ENCODE results near the gene ZC3H4. TPM values are rescaled to one million over a fixed set of nuclear protein-coding genes. Genes with fewer than 3 reads are reported as not detected.
A peak's percentile ranks its signal among the peaks of the same experiment; 100 is the strongest.

Gene ZC3H4
- total RNA-seq, 1 experiment from 2014 or later, result 105 TPM

DNA sequence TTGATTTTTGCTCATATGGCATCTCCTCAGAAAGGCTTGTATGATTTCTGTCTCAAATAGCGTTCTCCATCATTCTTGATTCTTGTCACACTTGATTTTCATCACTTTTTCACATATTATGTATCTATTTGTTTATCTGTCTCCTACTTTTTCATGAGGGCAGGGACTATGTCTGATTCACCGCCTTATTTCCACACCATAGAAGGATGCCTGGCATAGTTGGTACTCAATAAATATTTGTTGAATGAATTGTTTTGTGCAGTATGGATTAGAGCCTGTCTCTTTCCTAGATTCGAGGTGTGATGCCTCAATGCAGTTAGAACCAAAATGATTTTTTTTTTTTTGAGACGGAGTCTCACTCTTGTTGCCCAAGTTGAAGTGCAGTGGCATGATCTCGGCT, 29.2 kb upstream of the ZC3H4 start:
- no peak overlapping the region for H4K5ac ChIP-seq (ENCODE audit: insufficient read length, low read depth, low read length)
- peaks cover 45 to 77% (median 68%) of the 10 kb centered on the region in 3 experiments; a peak in 6 of 7 replicates for H3K36me3 Mint-ChIP-seq (ENCODE audit: insufficient read depth in 1 of 3, low read depth in 3 of 3)
- peaks cover 4 to 7% of the 10 kb centered on the region in 2 experiments for H3K4me1 Mint-ChIP-seq

More for the DNA sequence above, 29.2 kb upstream of the ZC3H4 start:
- no CpG with 5 or more reads among the region's 5 CpGs for WGBS (ENCODE audit: extremely low coverage, insufficient read length, low lambda C conversion rate)
- H3K18ac ChIP-seq (ENCODE audit: insufficient read length, low read depth, low read length), result no peak overlapping the region
- H3K4ac ChIP-seq (ENCODE audit: low read depth, low read length), result no peak overlapping the region
- no peak overlapping the region for H2BK120ac ChIP-seq (ENCODE audit: low read depth, low read length, poor library complexity, severe bottlenecking)
- no peaks in the 10 kb centered on the region for H3K23me2 ChIP-seq (ENCODE audit: insufficient read length, low read depth, low read length, poor library complexity, severe bottlenecking)
- no peaks in the 10 kb centered on the region for H3K9me3 ChIP-seq (ENCODE audit: control insufficient read depth, low read depth, low read length)
- no peak overlapping the region for H2AFZ ChIP-seq (ENCODE audit: low read length)
- peaks cover 29% of the 10 kb centered on the region; the same call in 1 of the 2 replicates for H3K79me2 ChIP-seq (ENCODE audit: insufficient read depth, low read length)
- no peaks in the 10 kb centered on the region for H3K4me1 ChIP-seq (ENCODE audit: insufficient read depth, low read length)
- no peak overlapping the region for H2BK20ac ChIP-seq (ENCODE audit: low read depth, low read length, poor library complexity, severe bottlenecking)
- Mint-ChIP-seq H3K9me3 (no peaks in the 10 kb centered on the region; a peak in 1 of 5 replicates), H3K27me3 (ENCODE audit: low read depth) (no peaks in the 10 kb centered on the region; the same call in 1 of the 2 replicates), H3K27ac (peak overlapping the region in 1 of 3 experiments; percentile 41; a peak in 2 of 7 replicates), H3K4me3 (no peak overlapping the region)
- no peak overlapping the region for H3K4me2 ChIP-seq (ENCODE audit: insufficient read depth, insufficient read length, low read length)
- no peak overlapping the region for H2BK5ac ChIP-seq (ENCODE audit: insufficient read length, low read length)
- H3K27ac ChIP-seq (ENCODE audit: insufficient read length, low read depth, low read length), result no peak overlapping the region
- H3K56ac ChIP-seq (ENCODE audit: insufficient read length, low read depth, low read length), result no peak overlapping the region
- H3K27me3 ChIP-seq (ENCODE audit: insufficient read depth, low read length), result no peaks in the 10 kb centered on the region
- no peak for DNase-seq
- H3K9ac ChIP-seq (ENCODE audit: extremely low read depth, insufficient read length, low read length), result no peak overlapping the region
- no peak overlapping the region for H3K14ac ChIP-seq (ENCODE audit: insufficient read depth, low read length)
- H2BK12ac ChIP-seq (ENCODE audit: insufficient read length, low read depth, low read length), result no peak overlapping the region
- no peak overlapping the region for H3T11ph ChIP-seq (ENCODE audit: low read length)
- TF ChIP-seq, protein P1, sequence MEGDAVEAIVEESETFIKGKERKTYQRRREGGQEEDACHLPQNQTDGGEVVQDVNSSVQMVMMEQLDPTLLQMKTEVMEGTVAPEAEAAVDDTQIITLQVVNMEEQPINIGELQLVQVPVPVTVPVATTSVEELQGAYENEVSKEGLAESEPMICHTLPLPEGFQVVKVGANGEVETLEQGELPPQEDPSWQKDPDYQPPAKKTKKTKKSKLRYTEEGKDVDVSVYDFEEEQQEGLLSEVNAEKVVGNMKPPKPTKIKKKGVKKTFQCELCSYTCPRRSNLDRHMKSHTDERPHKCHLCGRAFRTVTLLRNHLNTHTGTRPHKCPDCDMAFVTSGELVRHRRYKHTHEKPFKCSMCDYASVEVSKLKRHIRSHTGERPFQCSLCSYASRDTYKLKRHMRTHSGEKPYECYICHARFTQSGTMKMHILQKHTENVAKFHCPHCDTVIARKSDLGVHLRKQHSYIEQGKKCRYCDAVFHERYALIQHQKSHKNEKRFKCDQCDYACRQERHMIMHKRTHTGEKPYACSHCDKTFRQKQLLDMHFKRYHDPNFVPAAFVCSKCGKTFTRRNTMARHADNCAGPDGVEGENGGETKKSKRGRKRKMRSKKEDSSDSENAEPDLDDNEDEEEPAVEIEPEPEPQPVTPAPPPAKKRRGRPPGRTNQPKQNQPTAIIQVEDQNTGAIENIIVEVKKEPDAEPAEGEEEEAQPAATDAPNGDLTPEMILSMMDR (conservative IDR thresholded peaks at IDR 0.05), result no peak
- no peak overlapping the region for H2BK15ac ChIP-seq (ENCODE audit: low read depth, low read length)
- H2AK5ac ChIP-seq (ENCODE audit: insufficient read length, low read length), result no peak overlapping the region
- H3K23ac ChIP-seq (ENCODE audit: insufficient read length, low read depth, low read length), result no peak overlapping the region
- no peak overlapping the region for H4K91ac ChIP-seq (ENCODE audit: insufficient read length, low read depth, low read length)
- H4K8ac ChIP-seq (replicated peaks; ENCODE audit: insufficient read length, low read depth, low read length), result no peak overlapping the region
- peaks cover 2% of the 10 kb centered on the region for H4K20me1 ChIP-seq (ENCODE audit: control insufficient read depth, insufficient read depth, insufficient read length)
- peaks cover 5% of the 10 kb centered on the region for H3K79me1 ChIP-seq (ENCODE audit: insufficient read depth, low read depth, low read length, poor library complexity, severe bottlenecking)

All from H9 (cell line).